ENCODE data around the gene PAQR4. TPM values are rescaled to one million over a fixed set of nuclear protein-coding genes. Genes with fewer than 3 reads are reported as not detected.

PAQR4 gene
- total RNA-seq, 4 donors from 2014 or later = 1.9 to 6.4 (median 4.1) TPM

- Histone ChIP-seq H3K36me3 (no peaks in the 10 kb centered on the region), H3K9me3 (no peaks in the 10 kb centered on the region), H3K27ac (no peak overlapping the region), H3K4me3 (no peak overlapping the region), H3K27me3 (peaks cover 100% of the 10 kb centered on the region), H3K4me1 (peaks cover 0 to 3% (median 3%) of the 10 kb centered on the region in 3 donors)
- WGBS, 2 donors (ENCODE audit: low coverage in 1 of 2) = 43 to 48% methylated on average over 4 to 12 of the region's 21 CpGs
- ATAC-seq = no peak
- TF ChIP-seq CTCF (IDR thresholded peaks at IDR 0.05) (no peak), POLR2AphosphoS5 (IDR thresholded peaks at IDR 0.05) (no peak), EP300 (IDR thresholded peaks at IDR 0.05) (no peak), POLR2A (IDR thresholded peaks at IDR 0.05) (no peak)
These were observed 40.6 kb downstream of the PAQR4 start for GRCh38 chr16:3009568-3010390.

- no peaks in the 10 kb centered on the region for H3K4me1 ChIP-seq
- H3K9me3 ChIP-seq = no peaks in the 10 kb centered on the region
- no peaks in the 10 kb centered on the region for H3K36me3 ChIP-seq
- TF ChIP-seq EP300 (IDR thresholded peaks at IDR 0.05) (no peak), POLR2A (IDR thresholded peaks at IDR 0.05) (no peak), POLR2AphosphoS5 (IDR thresholded peaks at IDR 0.05) (no peak), CTCF (IDR thresholded peaks at IDR 0.05) (no peak)
- no peak for ATAC-seq
- H3K27ac ChIP-seq = no peak overlapping the region
- WGBS, 2 donors (ENCODE audit: low coverage in 1 of 2) = 50% methylated on average over 1 of the region's 8 CpGs; no CpG with 5 or more reads in 1 of the 2 donors
- peaks cover 97% of the 10 kb centered on the region for H3K27me3 ChIP-seq
- H3K4me3 ChIP-seq = no peak overlapping the region
These were observed 41.4 kb downstream of the PAQR4 start for GRCh38 chr16:3010510-3010909.

GRCh38 chr16:3012246-3012645, 43.1 kb downstream of the PAQR4 start:
- ATAC-seq = no peak
- H3K4me1 ChIP-seq = no peaks in the 10 kb centered on the region
- no peak overlapping the region for H3K27ac ChIP-seq
- peaks cover 93% of the 10 kb centered on the region for H3K27me3 ChIP-seq
- no peaks in the 10 kb centered on the region for H3K9me3 ChIP-seq
- 4 to 20% methylated on average over 1 to 5 of the region's 19 CpGs for WGBS, 2 donors (ENCODE audit: low coverage in 1 of 2)
- TF ChIP-seq POLR2A (IDR thresholded peaks at IDR 0.05) (no peak), POLR2AphosphoS5 (IDR thresholded peaks at IDR 0.05) (no peak), CTCF (IDR thresholded peaks at IDR 0.05) (no peak), EP300 (IDR thresholded peaks at IDR 0.05) (no peak)
- no peak overlapping the region for H3K4me3 ChIP-seq
- no peaks in the 10 kb centered on the region for H3K36me3 ChIP-seq

GRCh38 chr16:3012828-3013420, 43.8 kb downstream of the PAQR4 start, which contains the start of gene CLDN9:
CLDN9 (plus strand) TSS chr16:3012923; CDS start chr16:3013363, 440 bp downstream.
- TF ChIP-seq EP300 (IDR thresholded peaks at IDR 0.05) (no peak), POLR2AphosphoS5 (IDR thresholded peaks at IDR 0.05) (no peak), POLR2A (IDR thresholded peaks at IDR 0.05) (no peak), CTCF (IDR thresholded peaks at IDR 0.05) (no peak)
- Histone ChIP-seq H3K27ac (no peak within 1 kb of the TSS), H3K4me1 (peaks cover 0 to 5% (median 0%) of the 10 kb centered on the region in 3 donors), H3K9me3 (no peaks in the 10 kb centered on the region), H3K4me3 (no peak within 1 kb of the TSS), H3K36me3 (no peaks in the 10 kb centered on the region), H3K27me3 (peaks cover 93% of the 10 kb centered on the region)
- no CpG with 5 or more reads among the region's 27 CpGs for WGBS, 2 donors (ENCODE audit: low coverage in 1 of 2)
- ATAC-seq = no peak

All from gastroesophageal sphincter (tissue), 4 donors.